Fibroblast of lung (primary cell): ENCODE measurements around the gene SPG21. TPM values are rescaled to one million over a fixed set of nuclear protein-coding genes. Genes with fewer than 3 reads are reported as not detected.

Experiments
- DNase-seq, 2 donors: peaks; one replicate each; pipeline versions ENCODE4 v3.0.0 to v3.0.0-alpha.2; 2010; ENCODE audit warnings: low read depth in 2 of 2
- H2AFZ ChIP-seq: 2 replicates; pipeline ENCODE4 v1.5.1; 2012; ENCODE audit warnings: low read length, control low read depth, inconsistent platforms
- H3K27ac ChIP-seq: 2 replicates; pipeline ENCODE4 v1.5.1; 2011; ENCODE audit warnings: low read length, control low read depth; ENCODE audit not compliant: insufficient read depth
- H3K27me3 ChIP-seq: 2 replicates; pipeline ENCODE4 v1.5.1; 2011; ENCODE audit warnings: mild to moderate bottlenecking, low read length; ENCODE audit not compliant: control insufficient read depth, insufficient read depth
- H3K36me3 ChIP-seq: 2 replicates; pipeline ENCODE4 v1.5.1; 2011; ENCODE audit warnings: low read length; ENCODE audit not compliant: control insufficient read depth, insufficient read depth
- H3K4me1 ChIP-seq: 2 replicates; pipeline ENCODE4 v1.5.1; 2011; ENCODE audit warnings: low read length; ENCODE audit not compliant: control insufficient read depth, insufficient read depth; ENCODE audit errors: extremely low read depth
- H3K4me2 ChIP-seq: 2 replicates; pipeline ENCODE4 v1.5.1; 2011; ENCODE audit warnings: low read length, control low read depth; ENCODE audit not compliant: insufficient read depth; ENCODE audit errors: extremely low read depth
- H3K4me3 ChIP-seq, 4 experiments: fragments of 200-600 bp in 1 of 4; sonication (generic) in 1 of 4; replicated peaks in 1 of 4; 2 replicates each; pipeline ENCODE4 v1.5.1; 2011 to 2016; ENCODE audit warnings: low read length in 4 of 4, low read depth in 3 of 4, mild to moderate bottlenecking in 3 of 4, control low read depth in 2 of 4, inconsistent platforms in 1 of 4, mixed read lengths in 1 of 4; ENCODE audit not compliant: insufficient read depth in 1 of 4; ENCODE audit errors: control extremely low read depth in 1 of 4
- H3K79me2 ChIP-seq: 2 replicates; pipeline ENCODE4 v1.5.1; 2012; ENCODE audit warnings: mild to moderate bottlenecking, low read length, inconsistent platforms; ENCODE audit not compliant: control insufficient read depth, insufficient read depth
- H3K9ac ChIP-seq: 2 replicates; pipeline ENCODE4 v1.5.1; 2011; ENCODE audit warnings: mild to moderate bottlenecking, low read length, control low read depth; ENCODE audit not compliant: insufficient read depth
- H3K9me3 ChIP-seq: 2 replicates; pipeline ENCODE4 v1.5.1; 2012; ENCODE audit warnings: low read depth, low read length; ENCODE audit not compliant: control insufficient read depth, insufficient read depth
- H4K20me1 ChIP-seq: 2 replicates; pipeline ENCODE4 v1.5.1; 2011; ENCODE audit warnings: low read length; ENCODE audit not compliant: control insufficient read depth, insufficient read depth; ENCODE audit errors: extremely low read depth
- EZH2 ChIP-seq: IDR thresholded peaks from 2 replicates; pipeline ENCODE4 v1.5.1; 2012; ENCODE audit warnings: low read length, control low read depth, mild to moderate bottlenecking; ENCODE audit errors: missing control alignments
- polyA plus RNA-seq, 2 donors: library from polyadenylated mRNA; depleted of rRNA in 1 of 2; stranded (reverse) in 1 of 2; unstranded in 1 of 2; fragments of >200 nt; gene quantifications; 2 replicates each; pipeline ENCODE4 v1.2.1, GENCODE V29; 2011 to 2012; ENCODE audit warnings: missing spikeins in 1 of 2
- total RNA-seq: library from RNA; depleted of rRNA; stranded (reverse); fragments of >200 nt; gene quantifications from 2 replicates; pipeline ENCODE4 v1.2.1, GENCODE V29; 2014
- TF ChIP-seq, protein P1 (sequence below), 2 donors: IDR thresholded peaks in 1 of 2; conservative IDR thresholded peaks in 1 of 2; 1 replicate in 1 of 2; 2 replicates in 1 of 2; pipeline ENCODE4 v1.5.1; 2011 to 2012; ENCODE audit warnings: low read length in 2 of 2, control low read depth in 1 of 2, inconsistent platforms in 1 of 2, low read depth in 1 of 2, mild to moderate bottlenecking in 1 of 2

The SPG21 gene
- total and polyA plus RNA-seq, 2 donors (not counting 1 experiment from before 2014, with no cell fraction given): 68.4 to 95.3 TPM

DNA sequence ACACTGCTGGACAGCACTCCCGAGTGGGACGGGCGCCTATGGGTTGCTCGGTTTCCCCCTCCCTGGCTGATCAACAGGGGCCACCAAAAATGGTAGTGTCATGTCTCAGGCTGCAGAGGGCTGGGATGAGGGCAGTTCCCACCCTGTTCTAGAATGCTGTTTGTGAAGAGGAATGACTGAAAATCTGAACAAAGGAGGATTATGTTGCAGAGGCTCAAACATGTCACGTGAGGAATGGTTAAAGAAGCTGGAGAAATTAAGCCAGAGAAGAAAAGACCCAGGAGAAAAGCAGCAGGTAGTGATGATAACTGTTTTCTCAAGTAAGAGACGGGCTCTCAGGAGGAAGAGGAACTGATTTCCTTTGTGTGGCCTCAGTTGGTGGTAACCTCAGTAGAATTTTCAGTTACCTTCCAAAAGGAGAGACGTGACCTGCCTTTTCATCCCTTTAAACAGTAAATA lies 10.4 kb downstream of the SPG21 start:
- Histone ChIP-seq H3K79me2 (peaks cover 5% of the 10 kb centered on the region), H3K9ac (no peak overlapping the region), H2AFZ (no peak overlapping the region), H3K27me3 (no peaks in the 10 kb centered on the region), H4K20me1 (no peaks in the 10 kb centered on the region), H3K4me3 (no peak overlapping the region), H3K4me1 (no peaks in the 10 kb centered on the region), H3K9me3 (no peaks in the 10 kb centered on the region), H3K27ac (no peak overlapping the region), H3K36me3 (peaks cover 9% of the 10 kb centered on the region), H3K4me2 (no peak overlapping the region)
- no peak for TF ChIP-seq EZH2
- no peak for DNase-seq

DNA sequence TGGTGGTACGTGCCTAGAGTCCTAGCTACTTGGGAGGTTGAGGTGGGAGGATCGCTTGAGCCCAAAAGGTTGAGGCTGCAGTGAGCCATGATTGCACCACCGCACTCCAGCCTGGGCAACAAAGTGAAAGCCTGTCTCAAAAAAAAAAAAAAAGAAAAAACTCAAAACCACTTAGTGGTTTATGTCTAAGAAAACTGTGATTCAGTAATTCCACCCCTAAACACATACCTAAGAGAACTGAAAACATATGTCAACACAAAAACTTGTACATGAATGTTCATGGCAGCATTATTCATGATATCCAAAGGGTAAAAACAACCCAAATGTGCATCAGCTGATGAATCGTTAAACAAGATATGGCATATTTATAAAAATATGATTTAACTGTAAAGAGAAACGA lies 14.3 kb downstream of the SPG21 start:
- Histone ChIP-seq H3K36me3 (peaks cover 7% of the 10 kb centered on the region), H3K4me3 (no peak overlapping the region), H2AFZ (no peak overlapping the region)

DNA sequence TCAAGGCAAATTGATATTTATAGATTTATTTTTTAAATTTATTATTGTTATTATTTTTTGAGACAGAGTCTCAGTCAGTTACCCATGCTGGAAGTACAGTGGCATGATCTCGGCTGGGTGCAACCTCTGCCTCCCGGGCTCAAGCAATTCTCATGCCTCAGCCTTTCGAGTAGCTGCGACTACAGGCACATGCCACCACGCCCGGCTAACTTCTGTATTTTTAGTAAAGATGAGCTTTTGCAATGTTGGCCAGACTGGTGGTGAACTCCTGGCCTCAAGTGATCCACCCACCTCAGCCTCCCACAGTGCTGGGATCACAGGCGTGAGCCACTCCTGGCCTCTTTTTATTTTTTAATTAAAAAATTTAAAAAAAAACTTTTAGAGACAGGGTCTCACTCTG lies 19.0 kb downstream of the SPG21 start:
- TF ChIP-seq, protein P1, sequence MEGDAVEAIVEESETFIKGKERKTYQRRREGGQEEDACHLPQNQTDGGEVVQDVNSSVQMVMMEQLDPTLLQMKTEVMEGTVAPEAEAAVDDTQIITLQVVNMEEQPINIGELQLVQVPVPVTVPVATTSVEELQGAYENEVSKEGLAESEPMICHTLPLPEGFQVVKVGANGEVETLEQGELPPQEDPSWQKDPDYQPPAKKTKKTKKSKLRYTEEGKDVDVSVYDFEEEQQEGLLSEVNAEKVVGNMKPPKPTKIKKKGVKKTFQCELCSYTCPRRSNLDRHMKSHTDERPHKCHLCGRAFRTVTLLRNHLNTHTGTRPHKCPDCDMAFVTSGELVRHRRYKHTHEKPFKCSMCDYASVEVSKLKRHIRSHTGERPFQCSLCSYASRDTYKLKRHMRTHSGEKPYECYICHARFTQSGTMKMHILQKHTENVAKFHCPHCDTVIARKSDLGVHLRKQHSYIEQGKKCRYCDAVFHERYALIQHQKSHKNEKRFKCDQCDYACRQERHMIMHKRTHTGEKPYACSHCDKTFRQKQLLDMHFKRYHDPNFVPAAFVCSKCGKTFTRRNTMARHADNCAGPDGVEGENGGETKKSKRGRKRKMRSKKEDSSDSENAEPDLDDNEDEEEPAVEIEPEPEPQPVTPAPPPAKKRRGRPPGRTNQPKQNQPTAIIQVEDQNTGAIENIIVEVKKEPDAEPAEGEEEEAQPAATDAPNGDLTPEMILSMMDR (conservative IDR thresholded peaks at IDR 0.05 in 1 of 2, IDR thresholded peaks at IDR 0.05 in 1 of 2; ENCODE audit: low read depth in 1 of 2, low read length in 2 of 2): no peak
- no peak for TF ChIP-seq EZH2

More for the DNA sequence above, 14.3 kb downstream of the SPG21 start:
- Histone ChIP-seq H3K9me3 (no peaks in the 10 kb centered on the region), H3K27ac (no peak overlapping the region), H3K79me2 (no peaks in the 10 kb centered on the region), H3K4me2 (no peak overlapping the region), H3K9ac (no peak overlapping the region), H3K4me1 (no peaks in the 10 kb centered on the region), H3K27me3 (no peaks in the 10 kb centered on the region), H4K20me1 (no peaks in the 10 kb centered on the region)
- peak in 1 of 2 donors; percentile 31 for DNase-seq
- TF ChIP-seq EZH2: no peak
- TF ChIP-seq, protein P1 (conservative IDR thresholded peaks at IDR 0.05 in 1 of 2, IDR thresholded peaks at IDR 0.05 in 1 of 2; ENCODE audit: low read depth in 1 of 2, low read length in 2 of 2): no peak

More for the DNA sequence above, 19.0 kb downstream of the SPG21 start:
- no peak overlapping the region for H3K9ac ChIP-seq
- no peak for DNase-seq
- H3K9me3 ChIP-seq: no peaks in the 10 kb centered on the region
- no peak overlapping the region for H3K4me2 ChIP-seq
- no peak overlapping the region for H3K4me3 ChIP-seq
- no peak overlapping the region for H2AFZ ChIP-seq
- no peaks in the 10 kb centered on the region for H4K20me1 ChIP-seq
- no peaks in the 10 kb centered on the region for H3K79me2 ChIP-seq
- H3K36me3 ChIP-seq: peaks cover 4% of the 10 kb centered on the region
- no peaks in the 10 kb centered on the region for H3K4me1 ChIP-seq
- H3K27ac ChIP-seq: no peak overlapping the region
- H3K27me3 ChIP-seq: no peaks in the 10 kb centered on the region
